Lower lobe of right lung (tissue), 2 donors: Measurements from ENCODE around the gene CCDC194. TPM values are rescaled to one million over a fixed set of nuclear protein-coding genes. Genes with fewer than 3 reads are reported as not detected.

Source experiments
- ATAC-seq, 2 donors: fragments of 200-7000 bp; cut with Tn5 transposase; one replicate each; pipeline ENCODE4 v1.9.1; 2020 to 2022; ENCODE audit warnings: mild to moderate bottlenecking in 2 of 2, moderate library complexity in 2 of 2
- DNase-seq: peaks from one replicate; pipeline ENCODE4 v3.0.0-alpha.2; 2020
- H3K27ac ChIP-seq: fragments of 200-600 bp; one replicate; pipeline ENCODE4 v1.8.0; 2022
- H3K27me3 ChIP-seq: fragments of 200-600 bp; one replicate; pipeline ENCODE4 v1.8.0; 2022; ENCODE audit warnings: low read depth
- H3K36me3 ChIP-seq: fragments of 200-600 bp; one replicate; pipeline ENCODE4 v1.8.0; 2022; ENCODE audit warnings: mild to moderate bottlenecking
- H3K4me1 ChIP-seq: fragments of 200-600 bp; one replicate; pipeline ENCODE4 v1.8.0; 2022
- H3K4me3 ChIP-seq: fragments of 200-600 bp; one replicate; pipeline ENCODE4 v1.8.0; 2022; ENCODE audit warnings: mild to moderate bottlenecking
- H3K9me3 ChIP-seq: fragments of 200-600 bp; one replicate; pipeline ENCODE4 v1.8.0; 2022
- CTCF ChIP-seq: fragments of 200-600 bp; IDR thresholded peaks from one replicate; pipeline ENCODE4 v1.8.0; 2022; ENCODE audit warnings: antibody characterized with exemption, mild to moderate bottlenecking
- intact Hi-C: fragments of 100-400 bp; cut with DNase I; formaldehyde crosslinking; loops from one replicate; pipeline ENCODE4 v1.11.0; 2022
- total RNA-seq: library from RNA; stranded (reverse); fragmentation: NEBNext Ultra II Directional; extraction: Animal tissue kit (Norgen Biotek cat#: 25700); gene quantifications from one replicate; pipeline ENCODE4 v1.2.1, GENCODE V29; 2021
- donor health status: DM: no; HTN: yes; CAD: no; lungs with severe emphysema.

The CCDC194 gene
- total RNA-seq, 1 donor from 2014 or later, result 1.5 TPM

GRCh38 chr19:17431417-17431816, 37.4 kb upstream of the CCDC194 start:
- Histone ChIP-seq H3K4me3 (no peak overlapping the region), H3K9me3 (no peaks in the 10 kb centered on the region), H3K27me3 (no peaks in the 10 kb centered on the region), H3K27ac (no peak overlapping the region), H3K4me1 (no peaks in the 10 kb centered on the region), H3K36me3 (no peaks in the 10 kb centered on the region)
- DNase-seq, result no peak
- no peak for ATAC-seq
- intact Hi-C loops, result no loop called here
- TF ChIP-seq CTCF, result no peak

GRCh38 chr19:17429641-17430113, 35.7 kb upstream of the CCDC194 start:
- DNase-seq, result no peak
- intact Hi-C loops, result no loop called here
- no peak for ATAC-seq

GRCh38 chr19:17424743-17425365, 30.9 kb upstream of the CCDC194 start:
- no peak overlapping the region for H3K27ac ChIP-seq
- peak in 1 of 2 donors; percentile 26 for ATAC-seq
- no peaks in the 10 kb centered on the region for H3K27me3 ChIP-seq
- no peak overlapping the region for H3K4me3 ChIP-seq
- peak; percentile 21 for TF ChIP-seq CTCF
- peaks cover 8% of the 10 kb centered on the region for H3K4me1 ChIP-seq
- DNase-seq, result no peak
- H3K9me3 ChIP-seq, result no peaks in the 10 kb centered on the region
- peaks cover 12% of the 10 kb centered on the region for H3K36me3 ChIP-seq
- intact Hi-C loops, result no loop called here

More at GRCh38 chr19:17429641-17430113, 35.7 kb upstream of the CCDC194 start:
- Histone ChIP-seq H3K27ac (no peak overlapping the region), H3K36me3 (no peaks in the 10 kb centered on the region), H3K9me3 (no peaks in the 10 kb centered on the region), H3K27me3 (no peaks in the 10 kb centered on the region), H3K4me3 (no peak overlapping the region), H3K4me1 (no peaks in the 10 kb centered on the region)
- TF ChIP-seq CTCF, result no peak

- intact Hi-C loops, result no loop called here
- ATAC-seq (no peak), DNase-seq (no peak)
- Histone ChIP-seq H3K27me3 (no peaks in the 10 kb centered on the region), H3K4me3 (no peak overlapping the region), H3K4me1 (peaks cover 14% of the 10 kb centered on the region), H3K9me3 (no peaks in the 10 kb centered on the region), H3K36me3 (peaks cover 12% of the 10 kb centered on the region), H3K27ac (no peak overlapping the region)
- no peak for TF ChIP-seq CTCF
These were observed 29.6 kb upstream of the CCDC194 start for GRCh38 chr19:17423429-17424208.

GRCh38 chr19:17421942-17422341, 27.9 kb upstream of the CCDC194 start:
- intact Hi-C loops, result no loop called here
- Histone ChIP-seq H3K36me3 (peaks cover 12% of the 10 kb centered on the region), H3K27ac (no peak overlapping the region), H3K27me3 (no peaks in the 10 kb centered on the region), H3K9me3 (no peaks in the 10 kb centered on the region), H3K4me1 (peaks cover 14% of the 10 kb centered on the region), H3K4me3 (no peak overlapping the region)
- DNase-seq (no peak), ATAC-seq (no peak)
- TF ChIP-seq CTCF, result no peak
